IMR-90 (cell line): Measurements from ENCODE around the gene SV2C. TPM values are rescaled to one million over a fixed set of nuclear protein-coding genes. Genes with fewer than 3 reads are reported as not detected.

Experiments
- ATAC-seq: fragments of 200-7000 bp; cut with Tn5 transposase; 2 replicates; pipeline ENCODE4 v1.9.1; 2020; ENCODE audit warnings: low read depth, mild to moderate bottlenecking, moderate library complexity
- BruUV-seq: library from RNA; stranded (reverse); fragments of 400-500 nt; replicated peaks from 2 replicates; lab custom pipeline; 2021; lab: Mats Ljungman, UMichigan
- CTCF ChIA-PET: fragments of 300-600 bp; formaldehyde crosslinking; extraction: SDS; loops from one replicate; lab custom pipeline; 2021; ENCODE audit warnings: antibody characterized with exemption; lab: Yijun Ruan, JAX
- POLR2A ChIA-PET: fragments of 300-600 bp; sonication (Branson Sonifier 250); formaldehyde crosslinking; loops from one replicate; lab custom pipeline; 2022; ENCODE audit warnings: antibody characterized with exemption; ENCODE audit not compliant: unreplicated experiment; lab: Charles Lee
- DNase-seq: peaks from one replicate; pipeline ENCODE4 v3.0.0; 2013
- H2AFZ ChIP-seq: replicated peaks from 2 replicates; pipeline ENCODE3; 2013; ENCODE audit warnings: low read length, mild to moderate bottlenecking; ENCODE audit not compliant: poor library complexity
- H2AK5ac ChIP-seq: 2 replicates; pipeline ENCODE4 v1.6.1; 2013; ENCODE audit warnings: low read depth, low read length, inconsistent platforms
- H2AK9ac ChIP-seq: replicated peaks from 2 replicates; pipeline ENCODE3; 2013; ENCODE audit warnings: mild to moderate bottlenecking, low read depth, low read length, moderate library complexity; ENCODE audit not compliant: poor library complexity
- H2BK120ac ChIP-seq: 2 replicates; pipeline ENCODE4 v1.6.1; 2013; ENCODE audit warnings: low read depth, low read length, inconsistent platforms
- H2BK15ac ChIP-seq: 3 replicates; pipeline ENCODE4 v1.6.1; 2013; ENCODE audit warnings: low read depth, low read length, inconsistent platforms
- H2BK20ac ChIP-seq: 2 replicates; pipeline ENCODE4 v1.6.1; 2013; ENCODE audit warnings: low read depth, mild to moderate bottlenecking, inconsistent platforms, low read length, moderate library complexity
- H2BK5ac ChIP-seq: 2 replicates; pipeline ENCODE4 v1.6.1; 2013; ENCODE audit warnings: mild to moderate bottlenecking, low read depth, low read length, inconsistent platforms; ENCODE audit not compliant: poor library complexity, severe bottlenecking
- H3K14ac ChIP-seq: replicated peaks from 2 replicates; pipeline ENCODE4 v1.6.1; 2013; ENCODE audit warnings: low read depth, low read length, inconsistent platforms
- H3K18ac ChIP-seq: 2 replicates; pipeline ENCODE4 v1.6.1; 2013; ENCODE audit warnings: low read depth, low read length, control low read depth
- H3K23ac ChIP-seq: 2 replicates; pipeline ENCODE4 v1.6.1; 2013; ENCODE audit warnings: low read depth, low read length, inconsistent platforms
- H3K27ac ChIP-seq: 2 replicates; pipeline ENCODE4 v1.5.1; 2013; ENCODE audit warnings: mild to moderate bottlenecking, control low read depth, low read length; ENCODE audit not compliant: insufficient read depth
- H3K27me3 ChIP-seq: 2 replicates; pipeline ENCODE4 v1.6.1; 2013; ENCODE audit warnings: low read length; ENCODE audit not compliant: control insufficient read depth, insufficient read depth
- H3K36me3 ChIP-seq: 2 replicates; pipeline ENCODE4 v1.6.1; 2013; ENCODE audit warnings: low read length, mixed read lengths; ENCODE audit not compliant: control insufficient read depth, insufficient read depth
- H3K4ac ChIP-seq: 2 replicates; pipeline ENCODE4 v1.6.1; 2013; ENCODE audit warnings: low read depth, low read length, inconsistent platforms
- H3K4me1 ChIP-seq: 2 replicates; pipeline ENCODE4 v1.6.1; 2013; ENCODE audit warnings: low read length, mixed read lengths; ENCODE audit not compliant: control insufficient read depth, insufficient read depth
- H3K4me2 ChIP-seq: 2 replicates; pipeline ENCODE4 v1.6.1; 2013; ENCODE audit warnings: low read depth, mild to moderate bottlenecking, control low read depth, low read length, moderate library complexity
- H3K4me3 ChIP-seq: 2 replicates; pipeline ENCODE4 v1.5.1; 2013; ENCODE audit warnings: low read depth, mild to moderate bottlenecking, control low read depth, low read length, moderate library complexity; ENCODE audit not compliant: insufficient read depth
- H3K56ac ChIP-seq: 2 replicates; pipeline ENCODE4 v1.6.1; 2013; ENCODE audit warnings: low read length, inconsistent platforms; ENCODE audit not compliant: insufficient read depth; ENCODE audit errors: extremely low read depth
- H3K79me1 ChIP-seq, 2 experiments: 2 replicates each; pipeline ENCODE4 v1.6.1; 2013; ENCODE audit warnings: low read length in 2 of 2, inconsistent platforms in 1 of 2, low read depth in 1 of 2
- H3K9ac ChIP-seq: 2 replicates; pipeline ENCODE4 v1.6.1; 2013; ENCODE audit warnings: low read depth, low read length, control low read depth
- H3K9me1 ChIP-seq: 2 replicates; pipeline ENCODE4 v1.6.1; 2013; ENCODE audit warnings: low read length, inconsistent platforms; ENCODE audit not compliant: insufficient read depth
- H3K9me3 ChIP-seq: 2 replicates; pipeline ENCODE4 v1.6.1; 2013; ENCODE audit warnings: low read length; ENCODE audit not compliant: control insufficient read depth, insufficient read depth
- H4K20me1 ChIP-seq: 2 replicates; pipeline ENCODE4 v1.6.1; 2013; ENCODE audit warnings: low read length, inconsistent platforms; ENCODE audit not compliant: insufficient read depth
- H4K5ac ChIP-seq: 2 replicates; pipeline ENCODE4 v1.6.1; 2013; ENCODE audit warnings: mild to moderate bottlenecking, low read depth, low read length, control low read depth
- H4K8ac ChIP-seq, 2 experiments: 2 replicates each; pipeline ENCODE4 v1.6.1; 2013; ENCODE audit warnings: low read depth in 2 of 2, low read length in 2 of 2, control low read depth in 1 of 2, inconsistent platforms in 1 of 2
- H4K91ac ChIP-seq: 2 replicates; pipeline ENCODE4 v1.6.1; 2013; ENCODE audit warnings: low read depth, low read length, inconsistent platforms; ENCODE audit not compliant: insufficient read depth
- MAFK ChIP-seq: IDR thresholded peaks from 2 replicates; pipeline ENCODE4 v1.6.1; 2012; ENCODE audit warnings: low read depth, low read length, improper control_type of control experiment
- RCOR1 ChIP-seq: IDR thresholded peaks from 2 replicates; pipeline ENCODE4 v1.6.1; 2012; ENCODE audit warnings: mild to moderate bottlenecking, low read length, improper control_type of control experiment; ENCODE audit not compliant: insufficient replicate concordance
- WGBS, 2 experiments: methylation state at CpG; one replicate each; pipeline versions ENCODE4 v1.1.5 to v1.1.7; 2013; ENCODE audit warnings: missing lambda C conversion rate in 2 of 2; ENCODE audit not compliant: insufficient read length in 1 of 2; ENCODE audit errors: extremely low coverage in 2 of 2; 5-methylcytosine and 5-hydroxymethylcytosine counted together
- dilution Hi-C: fragments of 300-500 bp; cut with HindIII; formaldehyde crosslinking; loops from one replicate; pipeline ENCODE4 v1.14.3; 2018; ENCODE audit warnings: low sequenced_read_pairs; ENCODE audit not compliant: unreplicated experiment
- in situ Hi-C: fragments of 300-500 bp; cut with MboI; formaldehyde crosslinking; loops from 3 replicates; pipeline ENCODE4 v1.14.3; 2019; ENCODE audit warnings: low sequenced_read_pairs, inconsistent platforms, mixed read lengths
- intact Hi-C: fragments of 100-400 bp; cut with micrococcal nuclease; formaldehyde crosslinking; loops from 2 replicates; pipeline ENCODE4 v1.10.0; 2022
- polyA plus RNA-seq, 3 experiments: library from polyadenylated mRNA; depleted of rRNA; stranded (reverse); fragments of >200 nt; gene quantifications; 2 replicates each; pipeline ENCODE4 v1.2.3, GENCODE V29; 2012; ENCODE audit warnings: low replicate concordance in 1 of 3
- total RNA-seq: library from RNA; depleted of rRNA; stranded (reverse); fragments of >200 nt; gene quantifications from 2 replicates; pipeline ENCODE4 v1.2.3, GENCODE V29; 2012

SV2C gene
- total and polyA plus RNA-seq, 2 of the 4 experiments (the other 2 are of a cell fraction) = not detected

GRCh38 chr5:76099756-76100155 is 16.6 kb downstream of the SV2C start:
- no peak overlapping the region for H2BK5ac ChIP-seq
- CTCF ChIA-PET = interaction anchor here (1.0 kb wide), 1 partner anchor 11 kb away, joined by 3 read pairs; no protein-coding TSS in a partner anchor
- in situ Hi-C loops = no loop called here

More at GRCh38 chr5:76099756-76100155, 16.6 kb downstream of the SV2C start:
- ATAC-seq (no peak), DNase-seq (no peak)
- H3K9me3 ChIP-seq = no peaks in the 10 kb centered on the region
- intact Hi-C loops = no loop called here
- BruUV-seq = no TSS peak
- H2AK5ac ChIP-seq = no peak overlapping the region
- no peak overlapping the region for H3K4ac ChIP-seq
- no peaks in the 10 kb centered on the region for H4K20me1 ChIP-seq
- no peak overlapping the region for H3K4me2 ChIP-seq
- no peak overlapping the region for H3K9ac ChIP-seq
- no peak overlapping the region for H2AK9ac ChIP-seq
- no peak overlapping the region for H3K23ac ChIP-seq
- no peak overlapping the region for H3K56ac ChIP-seq
- no peak overlapping the region for H2AFZ ChIP-seq
- dilution Hi-C loops = no loop called here
- H3K27me3 ChIP-seq = no peaks in the 10 kb centered on the region
- H3K79me1 ChIP-seq = no peaks in the 10 kb centered on the region
- no peak overlapping the region for H2BK120ac ChIP-seq
- no peaks in the 10 kb centered on the region for H3K36me3 ChIP-seq
- TF ChIP-seq MAFK (peak; percentile 69), RCOR1 (no peak)
- no peaks in the 10 kb centered on the region for H3K9me1 ChIP-seq
- POLR2A ChIA-PET = no interaction called here
- H4K5ac ChIP-seq = no peak overlapping the region
- no peak overlapping the region for H3K4me3 ChIP-seq
- no peak overlapping the region for H3K18ac ChIP-seq
- no peak overlapping the region for H4K8ac ChIP-seq
- H3K27ac ChIP-seq = no peak overlapping the region
- no peak overlapping the region for H2BK15ac ChIP-seq
- no peak overlapping the region for H2BK20ac ChIP-seq
- WGBS, 2 experiments = no CpG with 5 or more reads among the region's 1 CpG
- no peak overlapping the region for H4K91ac ChIP-seq
- H3K4me1 ChIP-seq = no peaks in the 10 kb centered on the region
- no peak overlapping the region for H3K14ac ChIP-seq
